ENCODE data around the gene SP140. TPM values are rescaled to one million over a fixed set of nuclear protein-coding genes. Genes with fewer than 3 reads are reported as not detected.
"Not testable (repeated sequence)": the region's sequence is repeated elsewhere in the genome, so short reads cannot be mapped to it uniquely, and the experiment has no call there.

The SP140 gene
- total RNA-seq, 4 donors from 2014 or later, result 0.92 to 5.3 (median 2.4) TPM

- no peak for TF ChIP-seq POLR2A (IDR thresholded peaks at IDR 0.05)
- TF ChIP-seq CTCF (IDR thresholded peaks at IDR 0.05), result no peak
- Histone ChIP-seq H3K27ac (no peak overlapping the region), H3K9me3 (no peaks in the 10 kb centered on the region), H3K4me3 (no peak overlapping the region), H3K4me1 (no peaks in the 10 kb centered on the region), H3K36me3 (no peaks in the 10 kb centered on the region), H3K27me3 (no peaks in the 10 kb centered on the region)
- intact Hi-C loops (cut with DNase I), result no loop called here
- WGBS, 2 donors, result 74 to 85% methylated on average over 4 of the region's 4 CpGs
- no peak for DNase-seq
Measured at GRCh38 chr2:230254152-230254881, 28.8 kb downstream of the SP140 start.

GRCh38 chr2:230256733-230257332 is 31.3 kb downstream of the SP140 start:
- no peak for TF ChIP-seq CTCF (IDR thresholded peaks at IDR 0.05)
- TF ChIP-seq POLR2A (IDR thresholded peaks at IDR 0.05), result no peak
- no peak for DNase-seq
- Histone ChIP-seq H3K27ac (no peak overlapping the region), H3K27me3 (no peaks in the 10 kb centered on the region), H3K4me3 (no peak overlapping the region), H3K9me3 (no peaks in the 10 kb centered on the region), H3K4me1 (no peaks in the 10 kb centered on the region), H3K36me3 (no peaks in the 10 kb centered on the region)
- intact Hi-C loops (cut with DNase I), result no loop called here
- WGBS, 2 donors, result 77 to 98% methylated on average over 3 of the region's 3 CpGs

- 47 to 51% methylated on average over 4 of the region's 4 CpGs for WGBS, 2 donors
- intact Hi-C loops (cut with DNase I), result no loop called here
- H3K27ac ChIP-seq, result no peak overlapping the region
Measured at GRCh38 chr2:230258483-230258882, 32.9 kb downstream of the SP140 start.

GRCh38 chr2:230262246-230262645 is 36.7 kb downstream of the SP140 start:
- intact Hi-C loops (cut with DNase I), result no loop called here
- no peak for TF ChIP-seq POLR2A (IDR thresholded peaks at IDR 0.05)
- TF ChIP-seq CTCF (IDR thresholded peaks at IDR 0.05), result no peak

More at GRCh38 chr2:230258483-230258882, 32.9 kb downstream of the SP140 start:
- no peak for TF ChIP-seq CTCF (IDR thresholded peaks at IDR 0.05)
- TF ChIP-seq POLR2A (IDR thresholded peaks at IDR 0.05), result no peak
- Histone ChIP-seq H3K27me3 (no peaks in the 10 kb centered on the region), H3K9me3 (no peaks in the 10 kb centered on the region), H3K4me3 (no peak overlapping the region), H3K4me1 (no peaks in the 10 kb centered on the region), H3K36me3 (no peaks in the 10 kb centered on the region)
- no peak for DNase-seq

GRCh38 chr2:230264945-230265344 is 39.4 kb downstream of the SP140 start:
- intact Hi-C loops (cut with DNase I); H3K4me1 ChIP-seq; H3K36me3 ChIP-seq; H3K27ac ChIP-seq; H3K4me3 ChIP-seq; DNase-seq; H3K9me3 ChIP-seq; H3K27me3 ChIP-seq: not testable (repeated sequence)
- 29 to 40% methylated on average over 2 to 3 of the region's 4 CpGs for WGBS, 2 donors

More at GRCh38 chr2:230262246-230262645, 36.7 kb downstream of the SP140 start:
- WGBS, 2 donors, result 68 to 82% methylated on average over 5 of the region's 5 CpGs
- no peaks in the 10 kb centered on the region for H3K9me3 ChIP-seq
- H3K36me3 ChIP-seq, result no peaks in the 10 kb centered on the region
- H3K27ac ChIP-seq, result no peak overlapping the region
- no peak for DNase-seq
- peaks cover 0 to 5% (median 3%) of the 10 kb centered on the region in 3 donors for H3K4me1 ChIP-seq
- no peaks in the 10 kb centered on the region for H3K27me3 ChIP-seq
- no peak overlapping the region for H3K4me3 ChIP-seq
